ENCODE measurements around the gene GSTA3. TPM values are rescaled to one million over a fixed set of nuclear protein-coding genes. Genes with fewer than 3 reads are reported as not detected.

Gene GSTA3
- total RNA-seq, 1 experiment from 2014 or later: not detected

- POLR2A ChIA-PET (ENCODE audit: unreplicated experiment): no interaction called here
- CTCF ChIA-PET: no interaction called here
- H3K4me2 ChIP-seq (ENCODE audit: low read length): no peak overlapping the region
- H3K9me3 ChIP-seq (ENCODE audit: low read length): no peaks in the 10 kb centered on the region
- no peak for ATAC-seq
- H4K20me1 ChIP-seq (ENCODE audit: low read length): no peaks in the 10 kb centered on the region
- BruUV-seq (replicated peaks): no TSS peak
- no peak overlapping the region for H3K9ac ChIP-seq (ENCODE audit: low read length)
- H2AFZ ChIP-seq (ENCODE audit: low read length): no peak overlapping the region
- TF ChIP-seq EZH2 (IDR thresholded peaks at IDR 0.05; ENCODE audit: low read length, unreplicated experiment) (no peak), CTCF (conservative IDR thresholded peaks at IDR 0.05; ENCODE audit: low read depth, low read length) (no peak), EZH2phosphoT487 (IDR thresholded peaks at IDR 0.05; ENCODE audit: borderline replicate concordance, low read length) (no peak)
- no peaks in the 10 kb centered on the region for H3K36me3 ChIP-seq (ENCODE audit: low read depth, low read length)
- no peak overlapping the region for H3K4me3 ChIP-seq (ENCODE audit: low read length)
- no peaks in the 10 kb centered on the region for H3K9me2 ChIP-seq (replicated peaks; ENCODE audit: low read length)
- intact Hi-C loops (cut with micrococcal nuclease): no loop called here
- H3F3A ChIP-seq (ENCODE audit: low read length, unreplicated experiment): no peaks in the 10 kb centered on the region
- H3K79me2 ChIP-seq (ENCODE audit: low read length): no peaks in the 10 kb centered on the region
- no peak overlapping the region for H3K27ac ChIP-seq (ENCODE audit: low read length)
- no peak for DNase-seq
- H3K4me1 ChIP-seq (ENCODE audit: insufficient read depth, low read length): peaks cover 9% of the 10 kb centered on the region; the same call in 1 of the 2 replicates
- H3K27me3 ChIP-seq (ENCODE audit: low read length): no peaks in the 10 kb centered on the region
Measured at GRCh38 chr6:52890018-52890417, 19.5 kb downstream of the GSTA3 start.

- no peak overlapping the region for H3K27ac ChIP-seq (ENCODE audit: low read length)
- TF ChIP-seq EZH2 (IDR thresholded peaks at IDR 0.05; ENCODE audit: low read length, unreplicated experiment) (no peak), CTCF (conservative IDR thresholded peaks at IDR 0.05; ENCODE audit: low read depth, low read length) (no peak), EZH2phosphoT487 (IDR thresholded peaks at IDR 0.05; ENCODE audit: borderline replicate concordance, low read length) (no peak)
- no peak overlapping the region for H3K4me2 ChIP-seq (ENCODE audit: low read length)
- no peaks in the 10 kb centered on the region for H4K20me1 ChIP-seq (ENCODE audit: low read length)
- H3K9me2 ChIP-seq (replicated peaks; ENCODE audit: low read length): no peaks in the 10 kb centered on the region
- no peaks in the 10 kb centered on the region for H3K79me2 ChIP-seq (ENCODE audit: low read length)
- ChIA-PET CTCF (interaction anchor here (0.6 kb wide), 1 partner anchor 108 kb away, joined by 3 read pairs; no protein-coding TSS in a partner anchor), POLR2A (ENCODE audit: unreplicated experiment) (no interaction called here)
- no peak overlapping the region for H3K9ac ChIP-seq (ENCODE audit: low read length)
- no peaks in the 10 kb centered on the region for H3K9me3 ChIP-seq (ENCODE audit: low read length)
- H3K36me3 ChIP-seq (ENCODE audit: low read depth, low read length): no peaks in the 10 kb centered on the region
- no peaks in the 10 kb centered on the region for H3K27me3 ChIP-seq (ENCODE audit: low read length)
- no TSS peak for BruUV-seq (replicated peaks)
- intact Hi-C loops (cut with micrococcal nuclease): loop anchor here (10.0 kb wide), 2 partner anchors 73 to 163 kb away; no protein-coding TSS in a partner anchor
- peaks cover 9% of the 10 kb centered on the region; the same call in 1 of the 2 replicates for H3K4me1 ChIP-seq (ENCODE audit: insufficient read depth, low read length)
- DNase-seq: peak; percentile 49
- no peak overlapping the region for H2AFZ ChIP-seq (ENCODE audit: low read length)
- no peak overlapping the region for H3K4me3 ChIP-seq (ENCODE audit: low read length)
- peak; percentile 64 for ATAC-seq
- no peaks in the 10 kb centered on the region for H3F3A ChIP-seq (ENCODE audit: low read length, unreplicated experiment)
Measured at GRCh38 chr6:52887910-52888524, 21.5 kb downstream of the GSTA3 start.

Measured in PC-3 (cell line).